Stimulated activated CD8-positive, alpha-beta memory T cell treated with anti-CD3 and anti-CD28 coated beads, Interleukin-15, amount 100 ng/mL, for 24 hours (primary cell): Measurements from ENCODE around the gene INTS6.

Experiments
- DNase-seq: peaks from one replicate; pipeline ENCODE4 v3.0.0-alpha.2; 2020; ENCODE audit warnings: low read depth

INTS6 gene

DNA sequence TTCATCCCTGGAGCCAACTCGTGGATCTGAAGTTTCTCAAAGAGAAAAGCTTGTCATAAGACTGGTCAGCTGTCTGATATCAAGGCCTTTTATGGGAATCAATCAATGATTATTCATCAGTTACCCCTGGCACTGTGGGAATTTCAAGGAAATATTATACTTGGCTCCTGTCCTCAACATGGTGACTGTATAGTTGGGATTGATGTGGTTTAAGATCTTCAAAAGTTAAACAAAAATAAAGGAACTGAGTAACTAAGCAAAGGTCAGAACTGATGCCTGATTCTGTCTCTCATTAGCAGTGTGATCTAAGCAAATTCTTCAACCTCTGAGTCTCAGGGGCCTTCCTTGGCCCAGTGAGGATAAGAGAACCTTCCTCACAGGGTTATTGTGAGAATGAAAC, 135.6 kb downstream of the INTS6 start:
- no peak for DNase-seq

DNA sequence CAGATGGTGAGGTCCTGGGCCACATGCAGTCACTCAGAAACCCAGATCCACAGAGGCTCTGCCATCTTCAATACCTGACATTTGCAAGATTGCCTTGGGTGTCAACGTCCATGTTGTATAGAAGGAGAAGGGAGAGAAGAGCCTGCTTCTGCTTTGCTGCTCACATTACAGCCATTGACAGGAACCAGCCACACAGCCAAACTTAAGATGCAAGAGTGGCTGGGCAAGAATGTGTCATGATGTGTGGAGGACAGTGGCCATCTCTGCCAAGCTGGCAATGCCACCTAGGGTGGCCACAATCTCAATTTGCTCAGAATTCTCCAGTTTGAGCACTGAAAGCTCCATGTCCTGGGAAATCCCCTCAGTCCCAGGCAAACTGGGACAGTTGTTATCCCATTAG, 139.2 kb downstream of the INTS6 start:
- DNase-seq = no peak

DNA sequence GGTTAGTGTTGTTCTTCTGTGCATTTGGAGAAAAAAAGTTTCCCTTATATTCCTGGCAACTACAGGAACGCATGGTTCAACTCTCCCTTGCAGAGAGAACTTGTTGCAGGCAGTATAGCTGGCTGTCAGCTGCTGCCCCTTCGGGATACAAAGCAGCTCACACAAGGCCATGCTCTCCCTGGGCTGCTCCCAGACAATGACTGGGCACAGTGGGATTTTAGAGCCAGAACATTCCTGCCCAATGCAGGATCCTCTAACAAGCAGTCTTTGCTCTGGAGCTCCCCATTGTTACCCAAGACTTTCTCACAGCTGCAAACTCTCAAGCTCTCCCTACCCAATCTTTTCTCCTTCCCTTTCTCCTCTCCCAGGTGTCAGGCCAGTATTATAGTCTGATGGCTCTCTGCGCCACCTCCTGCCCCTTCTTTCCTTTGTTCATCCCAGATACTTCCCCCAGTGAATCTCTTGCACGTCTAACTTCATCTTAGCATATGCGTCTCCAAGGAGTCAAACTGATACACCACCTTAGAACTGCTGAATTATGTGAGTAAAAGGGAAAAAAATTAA, 140.8 kb downstream of the INTS6 start:
- no peak for DNase-seq
